K562 (cell line): Measurements from ENCODE around the gene VGF.

Experiments used
- HNRNPLL ChIP-seq: fragments of 200-400 bp; formaldehyde crosslinking; IDR thresholded peaks from 2 replicates; pipeline ENCODE4 v1.6.1; 2017; ENCODE audit warnings: low read length, low read depth, mild to moderate bottlenecking; ENCODE audit not compliant: poor library complexity, severe bottlenecking
- ILF3 ChIP-seq: fragments of 450-650 bp; IDR thresholded peaks from 2 replicates; pipeline ENCODE4 v1.6.1; 2018; ENCODE audit warnings: antibody characterized with exemption, mild to moderate bottlenecking, moderate library complexity, borderline replicate concordance

DNA sequence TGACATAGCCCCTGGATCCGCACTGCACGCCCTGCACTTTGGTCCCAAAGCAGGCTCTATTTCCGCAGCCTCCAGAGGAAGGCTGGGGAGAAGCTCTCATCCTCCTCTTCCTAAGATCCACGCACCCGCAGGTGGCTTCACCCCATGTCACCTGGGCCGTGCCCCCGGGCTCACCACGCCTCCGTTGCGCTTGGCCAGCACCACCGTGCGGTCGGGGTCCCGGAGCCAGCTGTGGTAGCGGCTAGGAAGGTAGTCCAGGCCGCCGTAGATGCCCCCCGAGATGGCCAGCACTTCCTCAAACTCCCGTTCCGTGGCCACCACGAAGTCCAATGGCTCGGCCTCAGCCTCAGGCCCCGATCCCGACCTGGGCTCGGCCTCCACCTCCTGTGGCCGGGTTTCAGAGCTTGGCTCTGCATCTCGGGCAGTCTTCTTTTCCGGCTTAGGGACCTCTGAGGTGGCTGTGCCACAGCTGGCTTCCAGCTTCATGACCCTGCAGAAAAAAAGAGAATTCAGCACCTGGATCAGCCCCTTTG, 9.0 kb upstream of the VGF start:
- no peak for TF ChIP-seq HNRNPLL
- TF ChIP-seq ILF3, result no peak
